Measurements from ENCODE around the gene CD300A.

- TF ChIP-seq CTCF (IDR thresholded peaks at IDR 0.05), result no peak
- no peak for TF ChIP-seq POLR2A (IDR thresholded peaks at IDR 0.05)
Observed at GRCh38 chr17:74448756-74449155, 17.7 kb upstream of the CD300A start.

Measured in esophagus squamous epithelium (tissue), 4 donors.